ENCODE data around the gene NASP. TPM values are rescaled to one million over a fixed set of nuclear protein-coding genes. Genes with fewer than 3 reads are reported as not detected.

The NASP gene
- total RNA-seq, 4 donors from 2014 or later: 44.3 to 79.7 (median 54.2) TPM

DNA sequence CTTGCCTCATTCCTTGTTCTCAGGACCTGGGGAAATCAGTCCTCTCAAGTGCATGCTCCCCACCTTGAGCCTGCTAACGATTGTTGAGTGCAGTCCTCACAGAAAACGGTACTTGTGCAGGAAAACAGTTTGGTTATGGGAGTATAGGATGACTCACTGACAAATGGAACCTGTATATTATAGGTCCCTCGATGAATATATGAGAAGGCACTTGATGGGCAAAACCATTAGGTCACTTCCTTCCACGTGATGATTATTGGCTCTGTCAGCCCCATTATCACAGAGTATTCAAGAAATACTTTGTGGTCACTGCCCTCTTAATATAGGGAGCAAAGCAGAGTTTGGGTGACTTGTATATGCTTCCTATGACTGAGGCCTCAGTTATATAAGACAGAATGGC lies 33.8 kb downstream of the NASP start:
- H3K36me3 ChIP-seq: peaks cover 7 to 80% of the 10 kb centered on the region in 2 donors
- no peaks in the 10 kb centered on the region for H3K27me3 ChIP-seq
- H3K4me3 ChIP-seq: no peak overlapping the region
- H3K9me3 ChIP-seq: no peaks in the 10 kb centered on the region
- H3K27ac ChIP-seq: peak overlapping the region in 1 of 4 donors; percentile 13
- no peak for TF ChIP-seq POLR2AphosphoS5 (IDR thresholded peaks at IDR 0.05)
- no peak for TF ChIP-seq CTCF (IDR thresholded peaks at IDR 0.05)
- no peak for TF ChIP-seq EP300 (IDR thresholded peaks at IDR 0.05)
- TF ChIP-seq POLR2A (IDR thresholded peaks at IDR 0.05): no peak
- H3K4me1 ChIP-seq: peaks cover 0 to 24% (median 0%) of the 10 kb centered on the region in 3 donors
- ATAC-seq: no peak
- WGBS, 2 donors (ENCODE audit: low coverage in 1 of 2): 73% methylated on average over 4 of the region's 4 CpGs; no CpG with 5 or more reads in 1 of the 2 donors

DNA sequence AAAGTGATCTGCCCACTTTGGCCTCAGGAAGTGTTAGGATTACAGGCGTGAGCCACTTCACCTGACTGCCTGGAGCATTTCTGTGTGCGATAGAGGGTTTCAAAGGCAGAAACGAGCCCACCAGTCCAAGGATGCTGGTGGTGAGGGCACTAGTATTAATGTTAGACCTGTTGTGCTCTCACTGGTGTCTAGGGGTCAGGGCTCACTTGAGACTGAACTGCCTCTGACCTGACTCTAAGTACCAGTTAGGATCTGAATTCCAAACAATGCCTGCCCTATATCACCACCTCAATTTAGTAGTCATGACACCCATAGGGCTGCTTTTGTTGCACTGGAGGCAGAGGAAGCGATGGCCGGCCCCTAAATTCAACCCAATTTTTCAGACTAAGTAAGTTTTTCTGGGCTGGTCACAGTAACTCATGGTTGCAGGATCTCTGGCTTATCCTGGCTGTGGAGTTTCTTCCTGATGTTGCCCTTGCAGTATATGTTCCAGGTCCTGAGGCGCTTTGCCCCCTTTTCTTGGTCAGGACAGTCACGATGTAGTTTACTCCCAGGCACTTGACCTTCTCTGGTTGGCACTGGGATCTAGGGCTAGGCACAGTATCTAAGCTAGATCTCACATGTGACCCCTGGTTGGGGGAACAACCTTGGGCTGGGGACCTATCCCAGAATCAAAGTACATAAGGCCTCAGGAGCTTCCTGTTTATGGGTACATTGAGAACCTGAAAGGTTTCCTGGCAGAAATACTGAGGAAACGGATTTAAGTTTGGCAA lies 35.5 kb downstream of the NASP start:
- TF ChIP-seq POLR2AphosphoS5 (IDR thresholded peaks at IDR 0.05): no peak
- TF ChIP-seq POLR2A (IDR thresholded peaks at IDR 0.05): no peak
- TF ChIP-seq EP300 (IDR thresholded peaks at IDR 0.05): no peak
- TF ChIP-seq CTCF (IDR thresholded peaks at IDR 0.05): no peak
- Histone ChIP-seq H3K27ac (peak overlapping the region in 3 of 4 donors; percentile 21 to 59 (median 58)), H3K36me3 (peaks cover 7 to 70% of the 10 kb centered on the region in 2 donors), H3K9me3 (no peaks in the 10 kb centered on the region), H3K27me3 (no peaks in the 10 kb centered on the region), H3K4me1 (peaks cover 0 to 40% (median 0%) of the 10 kb centered on the region in 3 donors), H3K4me3 (no peak overlapping the region)
- peak; percentile 24 for ATAC-seq
- 71 to 72% methylated on average over 4 to 6 of the region's 8 CpGs for WGBS, 2 donors (ENCODE audit: low coverage in 1 of 2)

DNA sequence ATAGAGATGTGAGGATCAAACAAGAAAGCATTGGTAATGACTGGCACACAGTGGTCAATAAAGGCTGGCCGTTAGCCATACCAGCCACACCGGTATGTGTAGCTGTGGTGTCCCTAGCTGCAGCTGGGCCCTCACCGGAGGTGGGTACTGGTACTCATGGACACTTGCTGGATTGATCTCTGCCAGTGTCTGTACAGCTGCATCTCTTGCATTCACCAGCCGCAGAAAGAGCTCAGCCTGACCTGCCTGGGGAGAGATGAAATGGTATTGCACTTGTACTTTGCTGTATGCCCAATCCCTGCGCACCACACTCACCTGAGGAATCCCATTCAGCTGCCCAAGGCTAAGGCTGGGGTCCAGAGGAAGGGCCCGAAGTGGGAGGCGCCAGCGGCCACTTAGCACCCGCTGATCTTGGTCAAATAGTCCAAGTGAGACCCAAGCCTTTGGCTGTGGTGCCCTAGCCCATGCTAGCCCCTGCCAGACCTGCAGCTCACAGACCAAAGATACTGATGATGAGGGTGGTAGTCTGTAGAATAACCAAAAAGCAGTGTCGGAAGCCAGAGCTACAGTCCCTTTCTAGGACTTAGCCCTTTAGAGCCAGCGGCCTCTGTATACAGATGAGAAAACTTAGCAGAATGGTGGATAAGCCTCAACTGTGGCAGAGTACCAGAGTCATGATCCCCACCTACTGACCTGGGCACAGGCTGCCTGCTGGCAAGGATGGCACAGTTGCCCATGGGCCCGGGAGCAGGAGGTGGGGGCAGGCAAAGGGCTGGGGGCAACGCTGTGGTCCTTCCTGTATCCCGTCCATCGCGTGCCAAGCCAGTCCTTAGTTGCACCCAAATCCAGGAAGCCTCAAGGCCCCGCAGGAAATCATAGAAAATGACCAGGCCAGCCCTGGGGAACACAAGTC lies 37.0 kb downstream of the NASP start:
- ATAC-seq: peak; percentile 11
- H3K27me3 ChIP-seq: no peaks in the 10 kb centered on the region
- peaks cover 0 to 40% (median 0%) of the 10 kb centered on the region in 3 donors for H3K4me1 ChIP-seq
- no peak overlapping the region for H3K4me3 ChIP-seq
- whole genome bisulfite sequencing, 2 donors (ENCODE audit: low coverage in 1 of 2): 78 to 80% methylated on average over 6 to 10 of the region's 17 CpGs
- H3K9me3 ChIP-seq: no peaks in the 10 kb centered on the region
- TF ChIP-seq EP300 (IDR thresholded peaks at IDR 0.05): no peak
- TF ChIP-seq POLR2A (IDR thresholded peaks at IDR 0.05): no peak
- no peak for TF ChIP-seq CTCF (IDR thresholded peaks at IDR 0.05)
- no peak for TF ChIP-seq POLR2AphosphoS5 (IDR thresholded peaks at IDR 0.05)
- peak overlapping the region in 3 of 4 donors; percentile 58 to 66 (median 63) for H3K27ac ChIP-seq
- H3K36me3 ChIP-seq: peaks cover 4 to 62% of the 10 kb centered on the region in 2 donors

DNA sequence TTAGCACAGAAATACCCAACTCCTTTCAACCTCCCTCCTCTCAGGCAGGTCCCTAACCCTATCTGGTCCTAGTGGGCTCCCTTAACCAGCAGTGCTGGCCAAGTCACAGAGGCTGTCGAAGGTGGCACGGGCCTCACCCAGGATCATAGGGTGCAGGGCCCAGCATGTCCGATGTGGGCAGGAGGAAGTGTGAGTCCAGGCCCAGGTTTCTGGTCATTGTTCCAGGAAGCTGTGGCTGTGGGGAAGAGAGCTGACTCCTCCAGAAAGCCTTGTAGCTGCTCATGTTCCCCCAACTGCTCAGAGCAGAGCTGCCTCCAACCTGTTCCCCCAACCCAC lies 37.6 kb downstream of the NASP start:
- TF ChIP-seq POLR2A (IDR thresholded peaks at IDR 0.05) (no peak), CTCF (IDR thresholded peaks at IDR 0.05) (no peak), POLR2AphosphoS5 (IDR thresholded peaks at IDR 0.05) (no peak), EP300 (IDR thresholded peaks at IDR 0.05) (no peak)
- no peaks in the 10 kb centered on the region for H3K9me3 ChIP-seq
- whole genome bisulfite sequencing, 2 donors (ENCODE audit: low coverage in 1 of 2): no CpG with 5 or more reads among the region's 3 CpGs
- no peaks in the 10 kb centered on the region for H3K27me3 ChIP-seq
- peak; percentile 39 for ATAC-seq
- peaks cover under 1 to 62% of the 10 kb centered on the region in 2 donors for H3K36me3 ChIP-seq
- H3K4me3 ChIP-seq: no peak overlapping the region
- peaks cover 0 to 40% (median 0%) of the 10 kb centered on the region in 3 donors for H3K4me1 ChIP-seq
- H3K27ac ChIP-seq: peak overlapping the region in 3 of 4 donors; percentile 58 to 66 (median 63)

Measured in gastroesophageal sphincter (tissue), 4 donors.